Measurements from ENCODE around the gene ENDOG. TPM values are rescaled to one million over a fixed set of nuclear protein-coding genes. Genes with fewer than 3 reads are reported as not detected.

Gene ENDOG
- total RNA-seq, 1 donor from 2014 or later = 28.2 TPM

DNA sequence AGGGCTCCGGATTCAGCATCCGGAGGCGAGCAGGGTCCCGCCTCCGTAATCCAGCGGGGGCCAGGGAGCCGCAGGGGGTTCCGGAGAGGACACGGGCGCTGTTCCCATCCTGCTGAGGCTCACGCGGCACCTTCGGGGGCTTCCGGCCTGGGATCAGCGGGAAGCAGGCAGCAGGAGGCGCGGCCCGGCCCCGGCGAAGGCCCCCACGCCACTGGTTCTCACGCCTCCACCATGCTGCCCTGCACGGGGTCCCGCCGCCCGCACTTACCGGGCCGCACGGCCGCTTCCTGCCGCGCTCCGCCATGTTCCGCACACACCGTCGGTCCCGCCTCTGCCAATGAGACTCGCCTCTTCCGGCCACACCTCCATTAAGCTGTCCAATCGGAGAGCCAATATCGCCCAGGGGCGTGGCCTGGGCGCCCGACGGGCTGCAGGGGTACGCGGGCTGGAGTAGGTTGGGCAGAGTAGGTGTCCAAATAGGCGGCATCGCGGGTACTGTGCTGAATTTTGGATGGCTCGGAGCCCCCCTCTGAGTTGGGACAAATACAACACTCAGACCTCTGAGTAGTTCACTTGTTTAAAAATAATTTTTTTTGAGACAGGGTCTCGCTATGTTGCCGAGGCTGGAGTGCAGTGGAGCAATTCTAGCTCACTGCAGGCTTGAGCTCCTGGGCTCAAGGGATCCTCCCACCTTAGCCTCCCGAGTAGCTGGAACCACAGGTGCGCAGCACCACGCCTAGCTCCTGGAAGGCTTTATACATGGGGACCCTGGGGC, 11.4 kb downstream of the ENDOG start, which contains the start of gene SPOUT1:
SPOUT1 (minus strand) TSS at position 318 of the 775 bp plus-strand sequence; CDS start at position 304, 14 bp downstream.
- peak in 1 of 2 donors; percentile 12 for TF ChIP-seq POLR2A (IDR thresholded peaks at IDR 0.05)
- TF ChIP-seq, protein P1, sequence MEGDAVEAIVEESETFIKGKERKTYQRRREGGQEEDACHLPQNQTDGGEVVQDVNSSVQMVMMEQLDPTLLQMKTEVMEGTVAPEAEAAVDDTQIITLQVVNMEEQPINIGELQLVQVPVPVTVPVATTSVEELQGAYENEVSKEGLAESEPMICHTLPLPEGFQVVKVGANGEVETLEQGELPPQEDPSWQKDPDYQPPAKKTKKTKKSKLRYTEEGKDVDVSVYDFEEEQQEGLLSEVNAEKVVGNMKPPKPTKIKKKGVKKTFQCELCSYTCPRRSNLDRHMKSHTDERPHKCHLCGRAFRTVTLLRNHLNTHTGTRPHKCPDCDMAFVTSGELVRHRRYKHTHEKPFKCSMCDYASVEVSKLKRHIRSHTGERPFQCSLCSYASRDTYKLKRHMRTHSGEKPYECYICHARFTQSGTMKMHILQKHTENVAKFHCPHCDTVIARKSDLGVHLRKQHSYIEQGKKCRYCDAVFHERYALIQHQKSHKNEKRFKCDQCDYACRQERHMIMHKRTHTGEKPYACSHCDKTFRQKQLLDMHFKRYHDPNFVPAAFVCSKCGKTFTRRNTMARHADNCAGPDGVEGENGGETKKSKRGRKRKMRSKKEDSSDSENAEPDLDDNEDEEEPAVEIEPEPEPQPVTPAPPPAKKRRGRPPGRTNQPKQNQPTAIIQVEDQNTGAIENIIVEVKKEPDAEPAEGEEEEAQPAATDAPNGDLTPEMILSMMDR (IDR thresholded peaks at IDR 0.05) = no peak
- peak; percentile 68 to 82 for TF ChIP-seq POLR2AphosphoS5 (IDR thresholded peaks at IDR 0.05; ENCODE audit: insufficient read depth in 1 of 2, low read depth in 1 of 2)
- intact Hi-C loops (cut with DNase I) = no loop called here
- peaks cover 0 to 23% of the 10 kb centered on the region in 2 donors for H3K36me3 ChIP-seq

DNA sequence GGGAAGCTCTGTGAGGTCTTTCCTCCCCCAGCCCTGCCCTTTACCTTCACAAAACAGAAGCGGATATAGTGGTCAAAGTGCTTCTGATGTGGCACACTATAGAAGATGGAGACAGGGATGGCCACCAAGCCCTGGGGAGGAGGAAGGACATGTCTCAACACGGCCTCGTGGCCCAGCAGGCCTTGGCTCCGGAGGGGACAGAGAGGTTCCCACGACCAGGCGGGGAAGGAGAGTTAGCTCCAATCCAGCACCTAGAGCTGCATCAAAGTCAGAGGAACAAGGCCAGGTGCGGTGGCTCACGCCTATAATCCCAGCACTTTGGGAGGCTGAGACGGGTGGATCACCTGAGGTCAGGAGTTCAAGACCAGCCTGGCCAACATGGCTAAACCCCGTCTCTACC, 15.4 kb downstream of the ENDOG start:
- no peaks in the 10 kb centered on the region for H3K9me3 ChIP-seq
- TF ChIP-seq POLR2A (IDR thresholded peaks at IDR 0.05) (no peak), POLR2AphosphoS5 (IDR thresholded peaks at IDR 0.05; ENCODE audit: insufficient read depth in 1 of 2, low read depth in 1 of 2) (no peak)
- TF ChIP-seq, protein P1 (IDR thresholded peaks at IDR 0.05) = no peak
- DNase-seq (ENCODE audit: extremely low spot score in 2 of 2) = no peak
- intact Hi-C loops (cut with DNase I) = no loop called here
- no peak overlapping the region for H3K4me3 ChIP-seq
- no peaks in the 10 kb centered on the region for H3K27me3 ChIP-seq
- H3K4me1 ChIP-seq = peaks cover 12% of the 10 kb centered on the region
- no peaks in the 10 kb centered on the region for H3K36me3 ChIP-seq
- H3K27ac ChIP-seq = no peak overlapping the region

More for the DNA sequence above, 11.4 kb downstream of the ENDOG start, which contains the start of gene SPOUT1:
- peak; percentile 94 to 96 for DNase-seq (ENCODE audit: extremely low spot score in 2 of 2)
- Histone ChIP-seq H3K4me3 (peak within 1 kb of the TSS; percentile 76 to 81), H3K9me3 (no peaks in the 10 kb centered on the region), H3K27me3 (no peaks in the 10 kb centered on the region), H3K27ac (peak within 1 kb of the TSS; percentile 45), H3K4me1 (peaks cover 19% of the 10 kb centered on the region)

DNA sequence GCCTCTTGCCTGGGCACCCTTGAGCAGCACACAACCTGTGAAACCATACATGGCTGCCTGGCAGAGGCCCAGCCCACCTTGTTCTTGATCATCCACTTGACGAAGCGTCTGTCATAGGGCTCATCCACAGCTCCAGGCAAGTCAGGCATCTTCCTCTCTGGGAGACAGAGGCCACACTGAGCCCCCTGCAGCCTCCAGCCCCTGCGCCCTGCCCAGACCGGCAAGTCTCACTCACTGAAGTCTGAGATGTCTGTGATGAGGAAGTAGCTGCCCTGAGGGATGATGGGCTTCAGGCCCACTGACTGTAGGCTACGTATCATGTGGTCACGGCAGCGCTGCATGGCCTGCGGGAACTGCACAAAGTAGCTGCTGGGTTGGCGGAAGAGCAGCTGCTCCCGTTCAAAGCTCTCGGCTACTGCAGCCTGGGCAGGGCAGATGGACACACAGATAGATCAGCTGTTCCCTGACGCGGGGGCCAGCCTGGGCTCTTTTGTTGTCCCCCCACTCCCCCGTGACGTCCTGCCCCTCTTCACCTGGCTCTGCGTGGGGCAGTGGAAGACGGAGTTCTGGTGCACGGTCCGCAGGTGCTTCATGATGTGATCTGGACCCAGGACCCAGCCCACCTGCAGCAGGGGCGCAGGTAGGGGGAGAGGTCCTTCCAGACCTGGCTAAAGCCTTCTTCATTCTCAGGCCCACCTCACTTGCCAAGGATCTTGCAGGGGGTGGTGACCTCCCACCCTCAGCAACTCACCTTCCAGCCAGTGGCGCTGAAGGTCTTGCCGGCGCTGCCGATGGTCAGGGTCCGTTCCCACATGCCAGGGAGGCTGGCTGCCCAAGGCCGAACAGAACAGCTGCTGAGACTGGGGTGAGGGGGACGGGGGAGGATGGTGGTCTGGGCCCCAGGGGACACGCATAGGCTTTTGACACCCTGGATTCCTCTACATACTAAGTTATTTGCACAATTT, 17.2 kb downstream of the ENDOG start:
- Histone ChIP-seq H3K4me3 (no peak overlapping the region), H3K4me1 (no peaks in the 10 kb centered on the region), H3K27me3 (no peaks in the 10 kb centered on the region), H3K27ac (no peak overlapping the region), H3K9me3 (no peaks in the 10 kb centered on the region), H3K36me3 (no peaks in the 10 kb centered on the region)
- TF ChIP-seq POLR2A (IDR thresholded peaks at IDR 0.05) (no peak), POLR2AphosphoS5 (IDR thresholded peaks at IDR 0.05; ENCODE audit: insufficient read depth in 1 of 2, low read depth in 1 of 2) (no peak)
- TF ChIP-seq, protein P1 (IDR thresholded peaks at IDR 0.05) = no peak
- DNase-seq (ENCODE audit: extremely low spot score in 2 of 2) = no peak
- intact Hi-C loops (cut with DNase I) = no loop called here

DNA sequence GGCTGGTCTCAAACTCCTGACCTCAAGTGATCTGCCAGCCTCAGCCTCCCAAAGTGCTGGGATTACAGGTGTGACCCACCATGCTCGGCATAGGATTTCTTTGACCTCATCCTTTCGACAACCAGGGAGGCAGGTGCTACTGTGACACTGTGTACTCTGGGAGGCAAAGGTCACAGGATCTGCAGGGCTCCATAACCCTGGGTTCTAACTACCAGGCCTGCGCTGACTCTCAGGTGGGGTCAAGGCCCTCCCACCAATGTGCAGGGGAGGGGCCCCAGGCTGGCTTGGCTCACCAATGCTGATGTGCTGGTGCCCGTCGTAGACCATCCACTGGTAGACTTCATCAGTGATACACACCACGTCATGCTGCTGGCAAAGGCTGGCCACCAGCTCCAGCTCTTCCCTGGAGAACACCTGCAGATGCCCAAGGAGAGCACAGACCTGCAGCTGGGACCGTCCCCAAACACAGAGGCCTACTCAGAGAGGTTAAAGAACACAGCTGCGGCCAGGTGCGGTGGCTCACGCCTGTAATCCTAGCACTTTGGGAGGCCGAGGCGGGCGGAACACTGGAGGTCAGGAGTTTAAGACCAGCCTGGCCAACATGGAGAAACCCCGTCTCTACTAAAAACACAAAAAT, 18.3 kb downstream of the ENDOG start:
- no peak for DNase-seq (ENCODE audit: extremely low spot score in 2 of 2)
- H3K36me3 ChIP-seq = no peaks in the 10 kb centered on the region
- H3K4me1 ChIP-seq = no peaks in the 10 kb centered on the region
- no peaks in the 10 kb centered on the region for H3K9me3 ChIP-seq
- TF ChIP-seq, protein P1 (IDR thresholded peaks at IDR 0.05) = no peak
- TF ChIP-seq POLR2A (IDR thresholded peaks at IDR 0.05) = no peak
- no peak for TF ChIP-seq POLR2AphosphoS5 (IDR thresholded peaks at IDR 0.05; ENCODE audit: insufficient read depth in 1 of 2, low read depth in 1 of 2)
- no peak overlapping the region for H3K27ac ChIP-seq
- H3K4me3 ChIP-seq = no peak overlapping the region
- no peaks in the 10 kb centered on the region for H3K27me3 ChIP-seq
- intact Hi-C loops (cut with DNase I) = no loop called here
